ENCODE data around the gene COL13A1.

COL13A1 gene

DNA sequence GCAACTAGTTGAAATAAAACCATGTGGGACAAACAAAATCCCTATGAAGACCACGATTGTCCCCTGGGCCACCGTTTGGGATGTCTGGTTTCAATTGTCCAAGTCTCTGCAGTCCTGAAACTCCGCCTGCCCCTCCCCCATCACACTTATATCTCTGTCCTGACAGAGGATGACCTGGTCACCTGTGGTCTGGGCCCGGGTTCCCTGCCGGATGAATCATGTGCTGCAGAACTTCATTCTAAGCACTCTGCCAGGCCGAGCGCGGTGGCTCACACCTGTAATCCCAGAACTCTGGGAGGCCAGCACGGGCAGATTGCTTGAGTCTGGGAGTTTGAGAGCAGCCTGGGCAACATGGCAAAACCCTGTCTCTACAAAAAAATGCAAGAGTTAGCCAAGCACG is 91.1 kb downstream of the COL13A1 start:
- no peak for DNase-seq

DNA sequence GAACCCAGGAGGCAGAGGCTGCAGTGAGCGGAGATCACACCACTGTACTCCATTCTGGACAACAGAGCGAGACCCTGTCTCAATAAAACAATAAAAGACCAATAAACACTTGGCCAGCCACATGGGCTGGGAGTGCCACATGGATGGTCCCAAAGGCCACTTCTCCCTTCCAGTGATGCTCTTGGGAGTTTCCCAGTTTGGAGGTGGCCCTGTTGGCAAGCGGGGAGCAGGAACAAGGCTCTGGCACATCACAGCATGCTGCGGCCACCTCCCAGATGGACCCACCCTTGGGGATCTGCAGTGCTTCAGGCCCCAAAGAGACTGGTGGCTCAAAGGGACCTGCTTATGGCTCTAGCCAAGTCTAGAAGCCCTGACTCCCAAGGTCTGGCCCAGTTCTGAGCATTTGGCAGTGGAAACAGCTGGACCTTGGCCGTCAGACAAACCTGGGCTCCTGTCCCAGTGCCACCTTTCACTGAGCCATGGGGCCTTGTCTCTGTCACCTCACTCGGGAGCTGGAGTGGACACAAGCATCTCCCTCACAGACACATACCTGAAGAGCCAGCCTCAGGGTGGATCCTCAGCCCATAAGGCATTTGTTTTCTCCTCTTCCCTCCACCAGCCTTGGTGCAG is 91.7 kb downstream of the COL13A1 start:
- no peak for DNase-seq

DNA sequence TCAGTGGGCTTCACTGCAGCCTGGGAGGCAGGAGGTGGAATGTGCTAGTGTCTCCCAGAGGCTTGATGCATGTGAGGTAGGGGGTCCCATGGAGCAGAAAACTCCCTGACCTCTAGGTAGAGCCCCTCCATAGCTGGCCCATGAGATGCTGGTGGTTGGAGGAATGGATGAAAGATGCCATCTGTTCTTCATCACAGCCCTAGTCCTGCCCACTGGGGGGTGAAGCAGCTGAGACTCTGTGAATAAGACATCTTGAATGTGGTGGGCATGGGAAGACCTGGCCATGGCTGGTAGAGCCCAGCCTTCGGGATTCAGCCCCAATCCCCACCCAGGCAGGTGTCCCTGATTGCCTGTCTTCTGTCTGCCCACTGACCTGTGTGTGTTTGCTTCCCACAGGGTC is 92.5 kb downstream of the COL13A1 start:
- DNase-seq: no peak

DNA sequence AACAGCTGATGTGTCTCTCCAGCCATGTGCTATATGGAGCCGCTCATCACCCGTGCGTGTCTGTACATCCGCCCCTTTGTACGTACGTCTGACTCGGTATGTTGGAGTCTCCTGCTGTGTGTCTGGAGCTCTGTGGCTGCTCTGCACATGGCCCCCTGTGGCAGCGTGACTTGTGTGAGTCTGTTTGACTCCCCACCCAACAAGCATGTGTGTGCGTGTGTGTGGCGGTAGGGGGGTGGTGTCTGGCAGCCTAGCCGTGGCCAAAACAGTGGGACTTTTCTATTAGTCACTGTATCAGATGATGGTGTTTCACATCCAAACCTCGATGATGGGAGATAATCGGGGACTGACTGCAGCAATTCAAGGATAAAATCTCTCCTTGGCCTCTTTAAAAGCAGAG is 94.1 kb downstream of the COL13A1 start:
- DNase-seq: no peak

DNA sequence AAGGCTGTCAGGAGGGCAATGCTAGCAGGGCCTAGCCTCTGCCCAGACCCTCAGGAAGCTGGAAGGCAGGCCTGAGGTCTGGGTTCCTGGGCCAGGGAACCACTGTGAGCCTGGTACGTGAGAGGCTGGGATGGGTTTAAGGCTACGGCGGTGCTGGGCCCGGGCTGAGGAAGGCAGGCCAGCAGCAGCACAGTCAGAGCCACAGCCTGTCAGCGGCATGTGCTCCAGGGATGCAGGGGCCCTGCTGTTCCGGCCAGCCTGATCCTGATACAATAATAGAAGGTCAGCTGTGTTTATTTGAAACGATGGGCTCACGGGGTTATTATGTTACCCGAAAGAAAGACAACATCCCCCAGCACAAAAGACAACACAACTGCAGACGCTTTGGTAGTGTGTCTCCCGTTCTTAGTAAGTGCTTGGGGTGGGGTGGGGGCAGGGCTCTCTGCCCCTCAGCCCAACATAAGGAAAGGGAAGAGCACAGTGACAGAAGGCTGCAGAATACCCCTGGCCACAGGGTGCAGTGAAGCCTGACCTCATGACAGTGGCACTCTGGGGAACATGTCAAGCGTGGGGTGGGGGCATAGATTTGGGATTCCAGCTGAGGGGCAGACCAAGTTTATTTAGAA is 95.0 kb downstream of the COL13A1 start:
- no peak for DNase-seq

DNA sequence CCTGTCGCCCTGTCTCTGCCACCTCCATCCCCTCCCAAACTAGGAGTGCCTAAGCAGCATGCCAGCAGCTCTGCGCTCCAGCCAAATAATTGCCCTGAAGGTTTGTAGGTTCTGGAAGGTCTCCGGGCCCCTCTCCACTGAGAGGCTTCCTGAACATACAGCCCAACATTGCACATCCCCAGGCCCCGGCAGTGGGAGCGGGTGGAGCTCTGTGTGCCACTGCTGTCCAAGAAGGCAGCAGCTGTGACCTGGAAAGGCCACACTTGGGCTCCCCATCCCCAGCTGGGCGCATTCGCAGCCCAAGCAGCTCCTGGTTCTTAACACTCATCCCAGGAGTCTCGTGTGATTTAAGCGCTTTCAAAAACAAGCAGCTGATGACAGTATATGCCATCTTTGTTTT is 95.7 kb downstream of the COL13A1 start:
- DNase-seq: no peak

DNA sequence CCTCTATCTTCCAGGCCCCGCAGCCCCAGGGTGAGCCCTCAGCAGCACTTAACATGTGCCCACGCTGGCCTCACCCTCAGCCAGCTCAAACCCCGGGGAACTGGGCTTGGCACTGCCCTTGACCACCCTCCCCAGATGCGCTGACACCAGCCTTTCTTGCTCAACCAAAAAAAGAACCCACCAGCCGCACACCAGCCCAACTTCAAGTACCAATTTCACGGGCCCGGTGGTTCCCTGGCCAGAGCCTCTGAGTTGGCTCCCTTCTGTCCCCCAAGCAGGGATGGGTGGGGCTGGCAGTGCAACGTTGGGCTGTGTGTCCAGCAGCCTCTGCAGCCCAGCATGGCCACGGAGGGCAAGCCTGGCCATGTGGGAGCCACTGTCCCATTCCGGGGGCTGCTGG is 96.3 kb downstream of the COL13A1 start:
- DNase-seq: no peak

DNA sequence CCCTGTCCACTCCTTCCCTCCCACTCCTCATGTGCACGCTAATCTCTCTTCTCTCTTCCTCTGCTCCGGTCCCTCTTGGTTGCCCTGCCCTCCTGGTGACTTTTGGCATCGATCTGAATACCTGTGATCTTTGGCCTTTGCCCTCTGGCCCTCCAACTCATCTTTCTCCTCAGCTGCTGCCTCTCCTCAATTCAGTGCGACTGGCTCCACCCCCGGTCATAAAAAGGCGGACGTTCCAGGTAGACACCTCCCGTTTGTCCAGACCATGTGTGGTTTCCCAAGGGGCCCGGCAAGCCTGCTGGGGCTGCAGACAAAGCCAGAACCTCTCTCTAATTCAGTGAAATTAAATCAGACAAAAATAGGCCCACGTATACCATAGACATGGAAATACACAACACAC is 96.8 kb downstream of the COL13A1 start:
- no peak for DNase-seq

DNA sequence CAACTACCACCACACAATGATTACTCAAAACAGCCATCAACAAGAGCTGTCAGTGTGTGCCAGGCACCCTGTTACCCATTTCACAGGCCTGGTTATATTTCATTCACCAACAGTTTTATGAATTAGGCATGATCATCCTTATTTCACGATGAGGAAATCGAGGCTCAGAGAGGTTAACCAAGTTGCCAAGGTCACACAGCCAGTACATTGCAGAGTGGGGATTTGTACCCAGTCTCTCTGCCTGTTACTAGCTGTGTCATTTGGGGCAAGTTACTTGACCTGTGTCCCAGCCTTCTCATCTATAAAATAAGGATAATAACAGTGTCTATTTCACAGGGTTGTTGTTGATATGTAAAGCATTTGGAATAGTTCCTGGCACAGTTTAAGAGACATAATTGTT is 97.2 kb downstream of the COL13A1 start:
- no peak for DNase-seq

DNA sequence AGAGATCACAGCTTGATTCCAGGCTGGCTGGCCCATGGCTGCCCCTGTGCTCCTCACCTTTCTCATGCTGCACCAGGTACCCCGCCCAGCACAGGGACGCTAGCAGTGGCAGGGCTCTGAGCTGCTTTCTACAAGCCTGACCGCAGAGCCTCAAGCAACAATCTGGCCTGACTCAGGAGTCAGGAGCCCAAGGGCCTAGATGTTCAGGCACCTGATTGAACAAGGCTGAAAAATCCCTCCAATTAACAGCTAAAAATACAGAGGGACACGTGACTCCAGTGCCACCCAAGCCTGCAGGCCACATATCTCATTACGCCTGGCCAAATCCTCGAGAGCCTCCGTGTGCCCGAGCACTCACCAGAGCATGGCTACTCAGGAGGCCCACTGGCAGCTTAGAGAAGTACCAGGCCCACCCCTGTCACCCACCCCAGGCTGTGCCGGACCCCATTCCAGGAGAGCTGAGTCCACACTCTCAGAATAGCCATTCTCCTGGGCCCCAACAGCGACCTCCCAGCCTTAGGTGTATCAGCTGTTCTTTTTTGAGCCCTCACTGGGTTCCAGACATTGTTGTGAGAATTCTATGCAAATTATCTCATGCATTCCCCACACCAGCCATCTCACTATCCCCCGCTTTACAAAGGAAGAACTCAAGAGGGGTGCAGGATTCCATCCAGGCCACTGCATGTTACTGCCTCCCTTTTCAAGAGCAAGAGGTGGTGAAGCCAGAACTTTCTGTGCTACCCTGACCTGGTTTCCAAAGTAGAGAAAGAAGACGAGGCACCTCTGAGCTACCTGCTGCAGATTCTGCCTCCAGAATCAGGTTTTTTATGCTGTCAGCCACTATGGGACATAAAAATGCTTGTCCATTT is 98.3 kb downstream of the COL13A1 start:
- no peak for DNase-seq

DNA sequence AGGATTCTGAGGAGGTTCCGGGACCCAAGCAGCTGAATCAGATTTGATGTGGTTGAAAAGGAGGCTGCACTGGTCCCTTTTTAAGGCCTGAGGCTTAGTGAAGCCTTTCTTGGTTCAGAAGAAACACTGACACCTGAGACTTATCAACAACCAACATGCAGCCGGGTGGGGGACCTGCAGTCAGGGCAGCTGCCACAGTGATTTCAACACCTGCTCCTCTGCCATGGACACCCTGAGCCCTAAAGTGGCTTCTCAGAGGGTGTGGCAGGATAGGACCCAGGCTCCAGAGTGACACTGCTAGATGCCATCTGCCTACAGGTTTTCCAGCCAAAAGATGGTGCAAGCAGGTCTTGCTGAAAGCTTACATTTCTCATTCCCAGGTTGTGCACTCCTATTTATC is 99.3 kb downstream of the COL13A1 start:
- no peak for DNase-seq

DNA sequence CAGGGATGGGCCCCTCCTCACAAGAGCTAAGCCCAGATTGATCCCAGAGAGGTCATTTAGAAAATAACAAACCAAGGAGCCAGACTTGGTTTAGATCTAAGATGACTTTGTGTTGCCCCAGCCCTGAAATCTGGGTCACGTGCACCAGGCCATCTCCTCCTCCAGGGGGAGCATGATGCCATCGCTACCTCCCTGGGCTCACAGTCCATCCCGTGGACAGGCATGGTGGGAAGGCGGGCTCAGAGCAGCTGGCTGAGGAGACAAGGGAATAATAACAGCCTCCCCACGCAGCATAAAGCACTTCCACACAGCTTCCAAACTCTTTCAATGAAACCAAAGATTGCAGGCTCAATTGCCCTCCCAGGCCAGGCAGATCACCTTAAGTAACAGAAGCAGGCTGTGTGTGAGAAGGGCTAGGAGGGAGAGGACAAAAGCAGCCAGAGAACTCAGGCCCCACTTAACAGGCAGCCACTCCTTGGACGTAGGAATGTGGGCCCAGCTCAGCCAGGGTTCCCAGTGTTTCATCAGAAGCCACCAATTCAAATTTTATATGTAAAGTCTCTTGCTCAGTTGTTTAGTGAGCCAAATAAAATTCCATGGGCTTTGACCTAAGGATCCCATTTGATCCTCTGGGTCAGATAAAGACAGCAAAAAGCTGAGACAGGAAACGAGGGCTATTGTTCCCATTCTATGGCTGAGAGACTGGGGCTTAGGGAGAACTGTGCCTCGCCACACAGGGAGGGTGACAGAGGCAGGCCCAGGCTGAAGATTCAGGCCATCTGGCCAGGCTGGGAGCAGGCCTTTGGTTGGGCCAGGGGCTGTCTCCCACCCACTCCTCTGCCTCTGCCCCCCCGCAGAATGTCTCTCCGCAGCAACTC is 100.2 kb downstream of the COL13A1 start:
- no peak for DNase-seq

DNA sequence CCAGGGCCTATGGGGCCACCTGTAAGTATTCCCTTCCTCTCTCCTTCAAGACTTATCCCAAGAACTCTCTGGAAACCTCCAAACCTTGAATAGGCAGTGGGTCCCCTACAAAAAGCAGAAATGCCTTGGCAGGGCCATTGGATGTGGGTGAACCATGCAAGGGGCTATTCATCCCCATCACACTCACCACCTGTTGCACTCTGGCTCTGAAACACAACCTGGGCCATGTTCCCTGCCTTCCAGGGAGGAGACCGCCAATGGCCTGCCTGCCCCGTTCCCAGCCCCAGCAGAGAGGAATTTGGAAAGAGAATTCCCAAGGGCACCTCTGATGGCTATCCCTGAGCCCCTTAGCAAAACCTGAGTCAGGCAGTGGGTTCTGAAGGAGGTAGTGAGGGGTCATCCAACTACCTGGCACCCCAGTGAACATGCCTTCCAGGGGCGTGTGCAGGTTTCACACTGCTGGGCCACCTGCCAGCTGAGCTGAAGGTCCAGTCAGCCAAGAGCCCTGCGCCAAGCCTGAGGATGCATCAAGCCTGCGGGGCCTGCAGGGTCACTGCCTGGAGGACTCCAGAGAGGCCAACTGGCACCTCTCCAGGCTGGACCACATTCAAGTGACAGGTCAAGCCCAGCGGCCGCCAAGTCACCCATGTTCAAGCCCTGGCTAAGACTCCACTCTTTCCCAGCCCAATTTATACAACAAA is 101.3 kb downstream of the COL13A1 start:
- no peak for DNase-seq

DNA sequence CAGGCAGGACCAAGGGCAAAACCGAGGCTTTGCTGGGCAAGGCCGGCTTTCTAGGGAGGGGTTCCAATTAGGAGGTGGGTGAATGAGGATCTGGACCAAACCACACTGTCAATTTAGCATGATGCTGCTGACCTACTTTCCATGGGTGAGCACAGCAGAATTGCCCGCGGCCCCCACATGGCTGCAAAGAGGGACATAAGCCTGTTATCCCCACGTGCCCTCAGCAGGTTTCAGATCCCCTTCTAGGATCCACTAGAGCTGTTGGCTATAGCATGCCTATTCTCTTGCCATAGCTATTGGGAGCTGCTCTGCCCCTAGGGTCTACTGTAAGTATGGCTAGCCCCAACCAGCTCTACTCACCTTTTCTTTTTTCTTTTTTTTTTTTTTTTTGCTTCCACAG is 102.8 kb downstream of the COL13A1 start:
- DNase-seq: no peak

DNA sequence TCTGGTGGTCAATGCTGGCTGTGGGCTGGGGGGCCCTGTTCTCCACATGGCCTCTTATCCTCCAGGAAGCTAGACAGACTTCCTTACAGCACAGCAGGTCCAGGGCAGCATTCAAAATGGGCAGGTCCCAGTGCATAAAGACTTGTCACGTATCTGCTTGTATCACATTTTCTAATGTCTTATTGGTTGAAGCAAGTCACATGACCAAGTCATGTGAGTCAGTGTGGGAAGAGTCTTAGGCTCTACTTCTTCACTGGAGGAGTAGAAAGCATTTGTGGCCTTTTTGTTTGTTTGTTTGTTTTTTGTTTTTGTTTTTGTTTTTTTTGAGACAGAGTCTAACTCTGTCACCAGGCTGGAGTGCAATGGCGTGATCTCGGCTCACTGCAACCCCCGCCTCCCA is 104.7 kb downstream of the COL13A1 start:
- no peak for DNase-seq

DNA sequence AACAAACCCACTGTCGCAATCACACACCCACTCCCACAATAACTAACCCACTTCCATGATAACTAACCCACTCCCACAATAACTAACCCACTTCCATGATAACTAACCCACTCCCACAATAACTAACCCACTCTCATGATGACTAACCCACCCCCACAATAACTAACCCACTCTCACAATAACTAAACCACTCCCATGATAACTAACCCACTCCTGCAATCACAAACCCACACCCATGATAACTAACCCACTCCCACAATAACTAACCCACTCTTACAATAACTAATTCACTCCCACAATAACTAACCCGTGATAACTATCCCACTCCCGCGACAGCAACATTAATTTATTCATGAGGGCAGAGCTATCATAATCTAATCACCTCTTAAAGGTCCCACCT is 105.8 kb downstream of the COL13A1 start:
- DNase-seq: no peak

DNA sequence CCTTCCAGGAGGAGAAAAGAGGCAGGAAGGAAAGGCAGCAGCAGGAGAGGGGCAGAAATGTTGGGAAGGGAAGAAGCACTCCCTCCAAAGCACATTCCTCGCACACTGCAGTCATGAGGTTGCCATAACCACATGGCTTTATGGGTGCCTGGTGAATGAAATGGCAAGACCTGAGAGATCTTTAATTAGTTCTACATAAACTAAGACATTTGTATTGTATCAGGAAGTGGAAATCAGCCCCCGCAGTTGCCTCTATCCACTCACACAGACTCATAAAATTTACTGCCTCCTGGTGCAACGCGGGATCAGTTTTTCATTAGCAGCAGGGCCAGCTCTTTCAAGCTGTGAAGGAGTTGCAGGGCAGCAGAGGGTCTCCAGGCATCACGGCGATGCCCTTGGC is 106.4 kb downstream of the COL13A1 start:
- no peak for DNase-seq

DNA sequence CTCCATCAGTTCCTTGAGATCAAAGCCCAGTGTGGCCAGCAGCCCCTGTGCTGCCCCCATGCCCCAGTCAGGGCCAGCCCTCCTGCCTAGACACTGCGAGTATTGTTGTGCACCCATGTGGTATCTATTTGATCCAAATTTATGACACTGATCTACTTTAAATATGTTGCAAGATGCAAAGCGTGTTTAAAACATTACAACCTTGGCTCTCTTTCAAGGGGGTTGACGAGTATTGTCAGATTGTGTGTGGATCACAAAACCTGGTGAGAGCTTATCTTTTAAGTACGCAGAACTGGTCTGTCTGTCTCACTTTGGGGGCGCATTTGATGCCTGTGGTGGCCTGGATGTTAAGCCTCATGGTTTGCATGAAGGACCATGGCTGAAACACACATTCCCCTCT is 108.9 kb downstream of the COL13A1 start:
- DNase-seq: no peak

DNA sequence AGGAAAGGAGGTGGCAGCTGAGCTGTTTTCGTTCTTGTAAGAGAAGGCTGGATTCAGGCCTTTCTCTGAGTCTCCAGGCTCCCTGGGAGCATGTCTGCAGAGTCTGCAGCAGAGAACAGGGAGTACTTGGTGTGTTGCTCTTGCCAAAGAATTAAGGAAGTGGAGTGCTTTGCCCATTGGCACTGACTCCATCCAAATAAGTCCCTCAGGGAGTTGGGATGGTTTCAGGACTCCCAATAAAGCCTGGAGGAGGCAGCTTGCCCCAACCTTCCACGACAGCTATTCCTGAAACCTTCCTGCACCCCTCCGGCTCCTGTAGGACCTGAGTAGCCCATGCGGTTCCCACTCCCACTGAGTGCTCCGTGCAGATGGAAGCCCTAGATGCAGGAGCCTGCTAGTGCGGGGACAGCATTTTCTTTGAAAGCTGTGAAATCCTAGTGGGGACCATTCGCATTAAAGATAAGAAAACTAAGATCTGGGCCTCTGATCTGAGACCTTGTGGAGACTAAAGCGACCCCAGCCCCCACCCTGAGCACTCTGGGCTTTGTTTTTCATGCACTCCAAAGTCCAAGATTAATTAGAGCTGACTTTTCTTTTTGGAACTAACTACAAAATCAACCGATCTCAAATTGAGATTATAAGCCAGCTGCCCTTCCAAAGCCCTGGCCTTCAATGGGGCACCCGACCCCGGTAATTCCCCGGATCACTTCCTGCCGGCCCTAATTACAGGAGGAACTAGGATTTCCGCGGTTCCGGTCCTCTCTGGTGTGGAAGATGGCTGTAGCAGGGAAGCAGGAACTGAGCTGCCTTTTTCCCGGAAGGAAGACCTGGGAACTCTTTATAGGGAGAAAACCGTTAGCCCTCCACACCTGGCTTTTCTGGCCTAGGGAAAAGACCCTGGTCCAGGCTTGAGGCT is 110.2 kb downstream of the COL13A1 start:
- DNase-seq: no peak

DNA sequence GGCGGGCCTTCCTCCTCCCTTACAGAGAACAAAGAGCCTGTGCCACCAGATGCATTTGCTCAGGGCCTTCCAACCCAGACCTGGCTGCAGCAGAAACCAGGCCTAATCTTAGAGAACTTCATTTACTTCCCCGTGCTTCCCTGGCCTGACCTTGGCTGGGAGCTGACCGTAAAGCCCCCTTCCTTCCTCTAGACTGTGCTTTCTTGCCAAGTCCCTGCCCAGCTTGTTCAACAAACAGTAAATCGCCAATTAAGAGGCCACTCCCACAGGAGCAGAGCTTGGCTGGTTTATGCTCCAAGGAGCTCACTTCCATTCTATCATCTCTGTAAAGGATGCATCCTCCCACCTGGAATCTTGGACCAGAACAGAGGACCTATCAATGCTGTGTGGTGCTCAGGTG is 110.9 kb downstream of the COL13A1 start:
- DNase-seq: no peak

DNA sequence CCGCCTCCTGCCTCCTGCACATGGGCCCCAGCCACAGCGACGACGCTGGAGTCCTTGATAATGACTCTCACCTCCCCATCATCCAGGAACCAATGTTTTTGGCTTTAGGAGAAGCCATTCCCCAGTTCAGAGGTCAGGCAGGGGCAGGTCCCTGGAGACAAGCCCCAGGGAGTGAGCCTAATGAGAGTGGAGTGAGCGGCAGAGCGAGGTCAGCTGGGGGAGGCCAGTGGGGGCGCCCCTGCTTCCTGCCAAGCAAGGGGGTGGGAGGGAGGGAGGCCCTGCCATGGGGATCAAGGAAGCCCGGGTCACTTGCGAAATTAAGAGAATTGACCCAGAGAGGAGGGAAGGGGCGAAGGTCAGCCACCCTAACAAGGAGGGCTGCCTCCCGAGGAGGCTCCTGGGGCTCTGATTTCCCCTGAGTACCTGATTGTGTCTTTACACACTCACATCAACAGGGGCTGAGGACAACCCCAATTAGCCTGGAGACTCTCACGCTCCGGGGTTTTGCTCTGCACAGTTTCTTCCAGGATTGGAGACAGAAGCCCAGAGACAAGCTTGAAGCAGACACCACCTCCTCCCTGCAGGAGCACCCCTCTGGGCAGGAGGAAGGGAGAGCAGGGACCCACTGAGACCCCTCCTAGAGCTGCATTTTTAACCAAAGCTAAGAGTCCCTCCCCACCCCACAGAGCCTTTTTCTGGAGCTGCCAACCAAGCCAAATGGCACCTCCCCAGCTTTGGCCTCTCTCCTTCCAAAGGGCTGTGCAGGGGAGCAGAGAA is 112.1 kb downstream of the COL13A1 start:
- DNase-seq: no peak
